DOHH2 (cell line): ENCODE data around the gene MTFR1L.

Experiments used
- H3F3A ChIP-seq: fragments of 200-600 bp; sonication (generic), shearing (Covaris generic); 2 replicates; pipeline ENCODE4 v1.6.0; 2016; ENCODE audit warnings: antibody characterized with exemption, mild to moderate bottlenecking; ENCODE audit not compliant: control insufficient read depth, insufficient read depth
- H3K27ac ChIP-seq: fragments of 200-600 bp; sonication (generic); 2 replicates; pipeline ENCODE4 v1.5.1; 2014; ENCODE audit warnings: low read depth, mild to moderate bottlenecking, low read length, moderate library complexity
- H3K27me3 ChIP-seq: fragments of 200-600 bp; sonication (generic); 2 replicates; pipeline ENCODE4 v1.6.1; 2014; ENCODE audit warnings: mild to moderate bottlenecking, low read length, mixed read lengths; ENCODE audit not compliant: control insufficient read depth
- H3K36me3 ChIP-seq: fragments of 200-600 bp; sonication (generic); 2 replicates; pipeline ENCODE4 v1.6.1; 2014; ENCODE audit warnings: mild to moderate bottlenecking, low read length, moderate library complexity, mixed read lengths; ENCODE audit not compliant: control insufficient read depth
- H3K4me1 ChIP-seq: fragments of 200-600 bp; sonication (generic); 2 replicates; pipeline ENCODE4 v1.6.1; 2014; ENCODE audit warnings: mild to moderate bottlenecking, low read length, mixed read lengths; ENCODE audit not compliant: control insufficient read depth
- H3K4me2 ChIP-seq: fragments of 200-600 bp; sonication (generic); 2 replicates; pipeline ENCODE4 v1.6.0; 2014; ENCODE audit warnings: mild to moderate bottlenecking, low read length, moderate library complexity
- H3K4me3 ChIP-seq: fragments of 200-600 bp; sonication (generic); 2 replicates; pipeline ENCODE4 v1.5.1; 2014; ENCODE audit warnings: mild to moderate bottlenecking, low read length, mixed read lengths
- H3K79me2 ChIP-seq: fragments of 200-600 bp; sonication (generic); 2 replicates; pipeline ENCODE4 v1.6.1; 2014; ENCODE audit warnings: mild to moderate bottlenecking, low read length, mixed read lengths; ENCODE audit not compliant: control insufficient read depth
- H3K9me2 ChIP-seq: fragments of 200-600 bp; sonication (generic); replicated peaks from 2 replicates; pipeline ENCODE4 v1.6.1; 2014; ENCODE audit warnings: mild to moderate bottlenecking, low read length, mixed read lengths; ENCODE audit not compliant: control insufficient read depth
- H3K9me3 ChIP-seq: fragments of 200-600 bp; sonication (generic); 2 replicates; pipeline ENCODE4 v1.6.1; 2014; ENCODE audit warnings: antibody characterized with exemption, low read length, mixed read lengths; ENCODE audit not compliant: control insufficient read depth, insufficient read depth
- H4K20me1 ChIP-seq: fragments of 200-600 bp; sonication (generic); 2 replicates; pipeline ENCODE4 v1.6.0; 2014; ENCODE audit warnings: low read depth, mild to moderate bottlenecking, antibody characterized with exemption, low read length, moderate library complexity; ENCODE audit not compliant: control insufficient read depth, insufficient read depth
- CTCF ChIP-seq: fragments of 200-600 bp; sonication (generic); IDR thresholded peaks from one replicate; pipeline ENCODE4 v1.5.1; 2014; ENCODE audit warnings: antibody characterized with exemption, mild to moderate bottlenecking, low read depth, low read length; ENCODE audit not compliant: poor library complexity, severe bottlenecking
- EZH2phosphoT487 ChIP-seq: fragments of 200-600 bp; sonication (generic); IDR thresholded peaks from 2 replicates; pipeline ENCODE4 v1.6.1; 2017; ENCODE audit warnings: borderline replicate concordance, mild to moderate bottlenecking, antibody characterized with exemption, low read length, moderate library complexity, mixed read lengths

MTFR1L gene

GRCh38 chr1:25803368-25803767, 16.4 kb upstream of the MTFR1L start:
- Histone ChIP-seq H3K4me1 (peaks cover 30% of the 10 kb centered on the region), H4K20me1 (0 out of 2 replicates have a peak, but pooled peaks cover 7% of the 10 kb centered on the region), H3K9me3 (no peaks in the 10 kb centered on the region), H3K27me3 (peaks cover 5% of the 10 kb centered on the region), H3K9me2 (no peaks in the 10 kb centered on the region), H3K4me2 (peak overlapping the region; percentile 32), H3F3A (peaks cover 4% of the 10 kb centered on the region; the same call in 1 of the 2 replicates), H3K36me3 (no peaks in the 10 kb centered on the region), H3K4me3 (peak overlapping the region; percentile 14; the same call in 1 of the 2 replicates), H3K79me2 (no peaks in the 10 kb centered on the region), H3K27ac (no peak overlapping the region)
- TF ChIP-seq EZH2phosphoT487 (no peak), CTCF (no peak)

- H3K4me1 ChIP-seq, result peaks cover 32% of the 10 kb centered on the region
- H3K4me2 ChIP-seq, result no peak overlapping the region
- H3K4me3 ChIP-seq, result no peak overlapping the region
- peaks cover 5% of the 10 kb centered on the region for H3K27me3 ChIP-seq
- H3K9me3 ChIP-seq, result no peaks in the 10 kb centered on the region
- no peaks in the 10 kb centered on the region for H3K9me2 ChIP-seq
- H3K79me2 ChIP-seq, result no peaks in the 10 kb centered on the region
- 0 out of 2 replicates have a peak, but pooled peaks cover 7% of the 10 kb centered on the region for H4K20me1 ChIP-seq
- peaks cover 4% of the 10 kb centered on the region; the same call in 1 of the 2 replicates for H3F3A ChIP-seq
- H3K36me3 ChIP-seq, result no peaks in the 10 kb centered on the region
- no peak overlapping the region for H3K27ac ChIP-seq
- TF ChIP-seq EZH2phosphoT487, result no peak
- no peak for TF ChIP-seq CTCF
Measured at GRCh38 chr1:25804244-25804963, 15.3 kb upstream of the MTFR1L start.

GRCh38 chr1:25804964-25805862, 14.5 kb upstream of the MTFR1L start:
- H3K27ac ChIP-seq, result no peak overlapping the region
- no peaks in the 10 kb centered on the region for H3K79me2 ChIP-seq
- H3K4me1 ChIP-seq, result peaks cover 35% of the 10 kb centered on the region
- peaks cover 5% of the 10 kb centered on the region for H3K27me3 ChIP-seq
- no peak overlapping the region for H3K4me2 ChIP-seq
- no peak overlapping the region for H3K4me3 ChIP-seq
- H3K36me3 ChIP-seq, result no peaks in the 10 kb centered on the region
- TF ChIP-seq CTCF, result no peak
- TF ChIP-seq EZH2phosphoT487, result no peak
- H4K20me1 ChIP-seq, result 0 out of 2 replicates have a peak, but pooled peaks cover 7% of the 10 kb centered on the region
- H3K9me3 ChIP-seq, result no peaks in the 10 kb centered on the region
- no peaks in the 10 kb centered on the region for H3K9me2 ChIP-seq
- peaks cover 4% of the 10 kb centered on the region; the same call in 1 of the 2 replicates for H3F3A ChIP-seq
